SK-N-SH (cell line): ENCODE measurements around the gene EXOC4. TPM values are rescaled to one million over a fixed set of nuclear protein-coding genes. Genes with fewer than 3 reads are reported as not detected.
A peak's percentile ranks its signal among the peaks of the same experiment; 100 is the strongest.

Experiments
- CTCF ChIA-PET: fragments of 300-600, 350-600 bp; formaldehyde crosslinking; extraction: SDS; loops from one replicate; lab custom pipeline; 2021; lab: Yijun Ruan, JAX
- POLR2A ChIA-PET: fragments of 350-600 bp; sonication (Branson Sonifier 250); formaldehyde crosslinking; extraction: SDS; loops from one replicate; lab custom pipeline; 2020; ENCODE audit warnings: antibody characterized with exemption, inconsistent platforms; lab: Yijun Ruan, JAX
- DNase-seq: peaks from one replicate; pipeline ENCODE4 v3.0.0; 2012
- H2AFZ ChIP-seq: fragments of 200-600 bp; sonication (generic); 2 replicates; pipeline ENCODE4 v1.8.1; 2016; ENCODE audit warnings: antibody characterized with exemption, mild to moderate bottlenecking, low read depth
- H3F3A ChIP-seq: fragments of 200-600 bp; sonication (generic); replicated peaks from 2 replicates; pipeline ENCODE3; 2016; ENCODE audit warnings: antibody characterized with exemption, mild to moderate bottlenecking; ENCODE audit not compliant: insufficient read depth
- H3K27ac ChIP-seq, 2 experiments: fragments of 200-500 bp in 1 of 2; fragments of 200-600 bp in 1 of 2; sonication (Bioruptor generic) in 1 of 2; sonication (generic), shearing (Covaris generic) in 1 of 2; 2 replicates each; pipeline versions ENCODE4 v1.5.1 to v1.6.1; 2014 to 2016; ENCODE audit warnings: low read depth in 2 of 2, inconsistent platforms in 1 of 2, low read length in 1 of 2, mild to moderate bottlenecking in 1 of 2, mixed read lengths in 1 of 2
- H3K27me3 ChIP-seq: fragments of 200-600 bp; sonication (generic), shearing (Covaris generic); 2 replicates; pipeline ENCODE4 v1.6.1; 2016; ENCODE audit warnings: mixed run types; ENCODE audit not compliant: insufficient read depth
- H3K36me3 ChIP-seq, 2 experiments: fragments of 200-500 bp in 1 of 2; fragments of 200-600 bp in 1 of 2; sonication (Bioruptor generic) in 1 of 2; sonication (generic) in 1 of 2; replicated peaks in 1 of 2; 2 replicates each; pipeline versions ENCODE3 to v1.5.1; 2014 to 2016; ENCODE audit warnings: low read length in 1 of 2, mild to moderate bottlenecking in 1 of 2; ENCODE audit not compliant: insufficient read depth in 2 of 2, control insufficient read depth in 1 of 2
- H3K4me1 ChIP-seq, 2 experiments: fragments of 200-500 bp in 1 of 2; fragments of 200-600 bp in 1 of 2; sonication (Bioruptor generic) in 1 of 2; sonication (generic), shearing (Covaris generic) in 1 of 2; 2 replicates each; pipeline versions ENCODE4 v1.5.1 to v1.6.1; 2014 to 2016; ENCODE audit warnings: low read depth in 1 of 2, low read length in 1 of 2, mixed run types in 1 of 2; ENCODE audit not compliant: insufficient read depth in 2 of 2, control insufficient read depth in 1 of 2
- H3K4me2 ChIP-seq: fragments of 200-600 bp; sonication (generic), shearing (Covaris generic); 2 replicates; pipeline ENCODE4 v1.6.1; 2017; ENCODE audit warnings: mixed run types
- H3K4me3 ChIP-seq, 2 experiments: fragments of 200-500 bp in 1 of 2; fragments of 200-600 bp in 1 of 2; sonication (Bioruptor generic) in 1 of 2; sonication (generic), shearing (Covaris generic) in 1 of 2; 2 replicates each; pipeline versions ENCODE4 v1.5.1 to v1.8.1; 2014 to 2016; ENCODE audit warnings: low read depth in 2 of 2, inconsistent platforms in 1 of 2, low read length in 1 of 2, mild to moderate bottlenecking in 1 of 2, mixed read lengths in 1 of 2, moderate library complexity in 1 of 2
- H3K79me2 ChIP-seq: fragments of 200-600 bp; sonication (generic); 2 replicates; pipeline ENCODE4 v1.8.1; 2017; ENCODE audit warnings: mild to moderate bottlenecking; ENCODE audit not compliant: insufficient read depth
- H3K9ac ChIP-seq: fragments of 200-600 bp; sonication (generic); 2 replicates; pipeline ENCODE4 v1.6.1; 2017; ENCODE audit warnings: mixed run types
- H3K9me2 ChIP-seq: fragments of 200-600 bp; sonication (generic); 2 replicates; pipeline ENCODE4 v1.6.1; 2017; ENCODE audit warnings: mixed run types
- H3K9me3 ChIP-seq: fragments of 200-600 bp; sonication (generic); 2 replicates; pipeline ENCODE4 v1.6.1; 2017; ENCODE audit warnings: mixed run types, mild to moderate bottlenecking, moderate library complexity
- H4K20me1 ChIP-seq: fragments of 200-600 bp; sonication (generic); 2 replicates; pipeline ENCODE4 v1.6.1; 2017; ENCODE audit warnings: mild to moderate bottlenecking, mixed run types; ENCODE audit not compliant: insufficient read depth
- EZH2phosphoT487 ChIP-seq: fragments of 200-600 bp; sonication (generic); IDR thresholded peaks from 2 replicates; pipeline ENCODE4 v1.6.1; 2017; ENCODE audit warnings: low read depth, mixed run types, mild to moderate bottlenecking, antibody characterized with exemption, moderate library complexity, borderline replicate concordance
- FOSL2 ChIP-seq: IDR thresholded peaks from 2 replicates; pipeline ENCODE4 v1.4.0; 2012; ENCODE audit warnings: low read depth, mild to moderate bottlenecking, moderate library complexity, borderline replicate concordance
- FOXJ3 ChIP-seq: sonication (generic); formaldehyde crosslinking; IDR thresholded peaks from 2 replicates; pipeline ENCODE4 v1.5.1; 2020; ENCODE audit warnings: mild to moderate bottlenecking, missing genetic modification reagents
- FOXM1 ChIP-seq: IDR thresholded peaks from 2 replicates; pipeline ENCODE4 v1.4.0; 2012; ENCODE audit warnings: low read depth, mild to moderate bottlenecking
- GABPA ChIP-seq: IDR thresholded peaks from 2 replicates; pipeline ENCODE4 v1.4.0; 2012; ENCODE audit warnings: low read depth, mild to moderate bottlenecking
- GATA2 ChIP-seq: sonication (generic); formaldehyde crosslinking; IDR thresholded peaks from 2 replicates; pipeline ENCODE4 v1.5.0; 2020; ENCODE audit warnings: mild to moderate bottlenecking, missing genetic modification reagents
- JUND ChIP-seq: IDR thresholded peaks from 2 replicates; pipeline ENCODE4 v1.4.0; 2012
- MEF2A ChIP-seq: IDR thresholded peaks from 2 replicates; pipeline ENCODE4 v1.4.0; 2012; ENCODE audit warnings: low read depth, borderline replicate concordance
- MXI1 ChIP-seq: IDR thresholded peaks from 2 replicates; pipeline ENCODE4 v1.6.1; 2012; ENCODE audit warnings: mild to moderate bottlenecking, low read depth, low read length, improper control_type of control experiment
- NRF1 ChIP-seq: IDR thresholded peaks from 2 replicates; pipeline ENCODE4 v1.6.1; 2012; ENCODE audit warnings: low read depth, mild to moderate bottlenecking, low read length
- PBX3 ChIP-seq: IDR thresholded peaks from 2 replicates; pipeline ENCODE4; 2012
- POLR2AphosphoS5 ChIP-seq: IDR thresholded peaks from 2 replicates; pipeline ENCODE4 v1.6.1; 2012; ENCODE audit warnings: low read depth, low read length
- RAD21 ChIP-seq: IDR thresholded peaks from 2 replicates; pipeline ENCODE4 v1.6.1; 2012; ENCODE audit warnings: mild to moderate bottlenecking, low read length
- RCOR1 ChIP-seq: fragments of 150-350 bp; IDR thresholded peaks from 2 replicates; pipeline ENCODE4 v1.6.1; 2017; ENCODE audit warnings: antibody characterized with exemption, low read length
- RFX5 ChIP-seq: IDR thresholded peaks from 2 replicates; pipeline ENCODE4 v1.6.1; 2012; ENCODE audit warnings: mild to moderate bottlenecking, improper control_type of control experiment, low read length
- RXRA ChIP-seq: IDR thresholded peaks from 2 replicates; pipeline ENCODE4 v1.4.0; 2012; ENCODE audit warnings: low read depth, mild to moderate bottlenecking, borderline replicate concordance
- SIN3A ChIP-seq: IDR thresholded peaks from 2 replicates; pipeline ENCODE4 v1.6.1; 2012; ENCODE audit warnings: low read depth, mild to moderate bottlenecking, low read length, moderate library complexity, borderline replicate concordance
- SMC3 ChIP-seq: IDR thresholded peaks from 2 replicates; pipeline ENCODE4 v1.6.1; 2012; ENCODE audit warnings: low read depth, low read length, improper control_type of control experiment
- TAF1 ChIP-seq: IDR thresholded peaks from 2 replicates; pipeline ENCODE4 v1.6.1; 2012; ENCODE audit warnings: low read depth, mild to moderate bottlenecking, low read length, moderate library complexity, borderline replicate concordance
- TCF12 ChIP-seq: IDR thresholded peaks from 2 replicates; pipeline ENCODE4 v1.4.0; 2012
- TEAD4 ChIP-seq: IDR thresholded peaks from 2 replicates; pipeline ENCODE4 v1.4.0; 2012; ENCODE audit warnings: mild to moderate bottlenecking, borderline replicate concordance; ENCODE audit not compliant: insufficient read depth
- USF1 ChIP-seq: IDR thresholded peaks from 2 replicates; pipeline ENCODE4 v1.4.0; 2012; ENCODE audit warnings: low read depth, borderline replicate concordance
- WGBS: methylation state at CpG from one replicate; pipeline ENCODE4 v1.1.6; 2017; ENCODE audit warnings: low lambda C conversion rate; 5-methylcytosine and 5-hydroxymethylcytosine counted together
- polyA plus RNA-seq, 3 experiments: library from polyadenylated mRNA; depleted of rRNA; stranded (reverse); fragments of >200 nt; gene quantifications; 2 replicates each; pipeline ENCODE4 v1.2.3, GENCODE V29; 2012
- TF ChIP-seq, protein P1 (sequence below): fragments of 150-350 bp; IDR thresholded peaks from 2 replicates; pipeline ENCODE4 v1.6.1; 2016; ENCODE audit warnings: mild to moderate bottlenecking, low read depth, low read length
- TF ChIP-seq, protein P2 (sequence below): fragments of 150-350 bp; IDR thresholded peaks from 2 replicates; pipeline ENCODE4 v1.6.1; 2017; ENCODE audit warnings: antibody characterized with exemption, low read length, low read depth, borderline replicate concordance
- TF ChIP-seq, protein P3 (sequence below): fragments of 200-600 bp; sonication (generic); IDR thresholded peaks from 2 replicates; pipeline ENCODE4 v1.6.1; 2017; ENCODE audit warnings: antibody characterized with exemption, mild to moderate bottlenecking, moderate library complexity

Gene EXOC4
- polyA plus RNA-seq, 1 of the 3 experiments (the other 2 are of a cell fraction), result 37.3 TPM

- no peaks in the 10 kb centered on the region for H3K9me3 ChIP-seq
- H3K4me1 ChIP-seq, result peaks cover 0 to 57% of the 10 kb centered on the region in 2 experiments; a peak in 2 of 4 replicates
- H3K27ac ChIP-seq, result peak overlapping the region in 1 of 2 experiments; percentile 100; a peak in 3 of 4 replicates
- no peak overlapping the region for H2AFZ ChIP-seq
- no peak overlapping the region for H3K9ac ChIP-seq
- no peaks in the 10 kb centered on the region for H3F3A ChIP-seq
- WGBS, result 54% methylated on average over 2 of the region's 2 CpGs
- no peaks in the 10 kb centered on the region for H3K27me3 ChIP-seq
- H3K79me2 ChIP-seq, result no peaks in the 10 kb centered on the region
- ChIA-PET CTCF (interaction anchor here (0.8 to 5.4 kb wide), 16 partner anchors 9 to 358 kb away, joined by 3 to 51 read pairs (median 5); no protein-coding TSS in a partner anchor), POLR2A (interaction anchor here (1.0 to 2.4 kb wide), 5 partner anchors 10 to 63 kb away, joined by 3 to 16 read pairs (median 7); no protein-coding TSS in a partner anchor)
- H4K20me1 ChIP-seq, result no peaks in the 10 kb centered on the region
- peaks cover 7 to 18% of the 10 kb centered on the region in 2 experiments for H3K36me3 ChIP-seq
- H3K4me2 ChIP-seq, result no peak overlapping the region
- DNase-seq, result peak; percentile 52
- H3K4me3 ChIP-seq, result no peak overlapping the region
- no peaks in the 10 kb centered on the region for H3K9me2 ChIP-seq
- TF ChIP-seq SMC3 (no peak), JUND (no peak), POLR2AphosphoS5 (peak; percentile 13; the same call in 1 of the 2 replicates), RXRA (no peak), FOXJ3 (peak; percentile 56), TAF1 (no peak), FOSL2 (no peak), GABPA (no peak), USF1 (no peak), TEAD4 (no peak), FOXM1 (no peak), MXI1 (peak; percentile 39; the same call in 1 of the 2 replicates), GATA2 (peak; percentile 73), EZH2phosphoT487 (no peak), NRF1 (no peak), PBX3 (no peak), RCOR1 (peak; percentile 93), TCF12 (peak; percentile 47), MEF2A (no peak), RFX5 (peak; percentile 52; the same call in 1 of the 2 replicates), RAD21 (peak; percentile 26), SIN3A (no peak)
- TF ChIP-seq, protein P1, sequence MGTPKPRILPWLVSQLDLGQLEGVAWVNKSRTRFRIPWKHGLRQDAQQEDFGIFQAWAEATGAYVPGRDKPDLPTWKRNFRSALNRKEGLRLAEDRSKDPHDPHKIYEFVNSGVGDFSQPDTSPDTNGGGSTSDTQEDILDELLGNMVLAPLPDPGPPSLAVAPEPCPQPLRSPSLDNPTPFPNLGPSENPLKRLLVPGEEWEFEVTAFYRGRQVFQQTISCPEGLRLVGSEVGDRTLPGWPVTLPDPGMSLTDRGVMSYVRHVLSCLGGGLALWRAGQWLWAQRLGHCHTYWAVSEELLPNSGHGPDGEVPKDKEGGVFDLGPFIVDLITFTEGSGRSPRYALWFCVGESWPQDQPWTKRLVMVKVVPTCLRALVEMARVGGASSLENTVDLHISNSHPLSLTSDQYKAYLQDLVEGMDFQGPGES, result no peak
- TF ChIP-seq, protein P2, sequence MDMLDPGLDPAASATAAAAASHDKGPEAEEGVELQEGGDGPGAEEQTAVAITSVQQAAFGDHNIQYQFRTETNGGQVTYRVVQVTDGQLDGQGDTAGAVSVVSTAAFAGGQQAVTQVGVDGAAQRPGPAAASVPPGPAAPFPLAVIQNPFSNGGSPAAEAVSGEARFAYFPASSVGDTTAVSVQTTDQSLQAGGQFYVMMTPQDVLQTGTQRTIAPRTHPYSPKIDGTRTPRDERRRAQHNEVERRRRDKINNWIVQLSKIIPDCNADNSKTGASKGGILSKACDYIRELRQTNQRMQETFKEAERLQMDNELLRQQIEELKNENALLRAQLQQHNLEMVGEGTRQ, result no peak
- TF ChIP-seq, protein P3, sequence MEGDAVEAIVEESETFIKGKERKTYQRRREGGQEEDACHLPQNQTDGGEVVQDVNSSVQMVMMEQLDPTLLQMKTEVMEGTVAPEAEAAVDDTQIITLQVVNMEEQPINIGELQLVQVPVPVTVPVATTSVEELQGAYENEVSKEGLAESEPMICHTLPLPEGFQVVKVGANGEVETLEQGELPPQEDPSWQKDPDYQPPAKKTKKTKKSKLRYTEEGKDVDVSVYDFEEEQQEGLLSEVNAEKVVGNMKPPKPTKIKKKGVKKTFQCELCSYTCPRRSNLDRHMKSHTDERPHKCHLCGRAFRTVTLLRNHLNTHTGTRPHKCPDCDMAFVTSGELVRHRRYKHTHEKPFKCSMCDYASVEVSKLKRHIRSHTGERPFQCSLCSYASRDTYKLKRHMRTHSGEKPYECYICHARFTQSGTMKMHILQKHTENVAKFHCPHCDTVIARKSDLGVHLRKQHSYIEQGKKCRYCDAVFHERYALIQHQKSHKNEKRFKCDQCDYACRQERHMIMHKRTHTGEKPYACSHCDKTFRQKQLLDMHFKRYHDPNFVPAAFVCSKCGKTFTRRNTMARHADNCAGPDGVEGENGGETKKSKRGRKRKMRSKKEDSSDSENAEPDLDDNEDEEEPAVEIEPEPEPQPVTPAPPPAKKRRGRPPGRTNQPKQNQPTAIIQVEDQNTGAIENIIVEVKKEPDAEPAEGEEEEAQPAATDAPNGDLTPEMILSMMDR, result no peak
Observed at GRCh38 chr7:133783276-133783675, 530.4 kb downstream of the EXOC4 start.
